T follicular helper cell (primary cell): ENCODE results near the gene PKMYT1.

Experiments
- DNase-seq: peaks from one replicate; pipeline ENCODE4 v3.0.0-alpha.2; 2020; ENCODE audit warnings: low read depth

Gene PKMYT1

DNA sequence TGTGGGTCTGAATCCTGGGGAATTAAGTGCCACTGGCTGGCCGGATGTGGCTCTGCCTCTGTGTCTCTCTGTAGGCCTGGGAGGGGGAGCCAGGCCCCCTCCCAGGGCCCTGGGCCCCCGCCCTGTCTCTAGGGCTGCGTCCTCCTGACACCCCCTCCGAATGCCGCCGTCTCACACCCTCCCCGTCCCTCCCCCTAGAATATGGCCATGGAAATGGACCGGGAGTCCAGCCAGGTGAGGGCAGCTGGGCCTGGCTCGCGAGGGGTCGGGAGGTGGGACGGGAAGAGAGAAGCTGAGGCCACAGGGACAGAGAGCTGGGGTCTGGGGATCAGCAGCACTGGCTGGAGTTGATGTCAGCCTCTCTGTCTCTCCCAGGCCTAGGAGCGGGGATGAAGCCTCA lies 16.1 kb upstream of the PKMYT1 start:
- no peak for DNase-seq

DNA sequence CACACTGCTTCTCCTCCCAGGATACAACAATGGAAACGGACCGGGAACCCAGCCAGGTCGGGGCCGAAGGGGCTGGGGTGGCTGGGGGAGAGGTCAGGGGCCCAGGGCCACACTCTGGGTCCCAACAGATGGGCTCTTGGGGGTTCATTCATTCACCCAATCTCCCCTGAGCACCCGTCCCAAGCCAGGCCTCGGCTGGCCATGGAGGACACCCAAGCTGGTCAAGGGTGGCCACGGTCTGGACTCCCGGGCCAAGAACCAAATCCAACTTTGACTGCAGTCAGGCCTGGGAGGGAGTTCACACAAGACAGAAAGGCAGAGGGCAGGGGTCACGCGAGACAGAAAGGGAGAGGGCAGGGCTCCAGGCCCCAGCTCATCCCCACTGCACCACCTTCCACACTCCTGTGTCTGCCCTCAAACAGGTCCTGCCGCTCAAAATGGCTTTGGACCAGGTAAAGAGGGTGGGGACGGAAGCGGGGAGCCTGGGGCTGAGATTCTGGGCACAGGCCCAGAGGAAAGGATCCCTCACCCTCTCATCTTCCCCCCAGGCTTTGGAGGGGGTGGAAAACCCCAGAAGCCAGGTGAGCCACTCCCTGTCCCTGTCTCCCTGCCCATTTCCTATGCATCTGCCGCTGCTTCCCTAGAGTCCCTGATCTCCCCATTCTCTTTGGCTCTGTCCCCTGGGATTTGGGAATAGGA lies 12.3 kb upstream of the PKMYT1 start:
- no peak for DNase-seq

DNA sequence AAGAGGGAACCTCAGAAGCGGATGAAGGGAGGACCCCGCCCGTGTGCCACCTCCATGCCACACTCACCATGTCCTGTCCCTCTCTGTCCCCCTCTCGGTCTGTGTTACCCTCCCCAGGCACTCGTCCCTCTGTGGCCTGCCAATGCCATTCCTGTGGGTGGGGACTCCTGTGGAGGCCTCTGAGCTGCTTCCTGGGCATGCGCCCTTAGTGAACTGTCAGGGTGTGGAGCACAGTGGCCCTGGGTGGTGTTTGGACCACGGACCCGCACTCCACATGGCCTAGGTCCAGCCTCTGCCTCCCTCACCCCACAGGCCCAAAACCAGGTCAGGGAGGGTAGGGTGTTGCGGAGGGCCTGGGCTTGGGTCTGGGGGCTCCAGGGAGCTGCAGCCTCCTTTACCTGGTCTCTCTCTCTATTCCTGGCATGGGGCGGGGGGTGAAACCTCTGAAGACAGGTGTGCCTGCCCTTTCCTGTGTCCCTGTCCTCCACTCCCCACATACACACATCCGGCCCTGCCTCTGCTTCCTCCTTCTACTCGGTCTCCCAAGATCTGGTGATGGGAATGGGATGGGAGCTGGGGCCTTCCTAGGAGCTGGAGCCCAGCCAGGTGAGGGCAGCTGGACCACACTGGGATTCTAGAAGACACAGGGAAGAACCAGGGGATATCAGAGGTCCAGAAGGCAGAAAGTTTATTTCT lies 11.5 kb upstream of the PKMYT1 start:
- no peak for DNase-seq

DNA sequence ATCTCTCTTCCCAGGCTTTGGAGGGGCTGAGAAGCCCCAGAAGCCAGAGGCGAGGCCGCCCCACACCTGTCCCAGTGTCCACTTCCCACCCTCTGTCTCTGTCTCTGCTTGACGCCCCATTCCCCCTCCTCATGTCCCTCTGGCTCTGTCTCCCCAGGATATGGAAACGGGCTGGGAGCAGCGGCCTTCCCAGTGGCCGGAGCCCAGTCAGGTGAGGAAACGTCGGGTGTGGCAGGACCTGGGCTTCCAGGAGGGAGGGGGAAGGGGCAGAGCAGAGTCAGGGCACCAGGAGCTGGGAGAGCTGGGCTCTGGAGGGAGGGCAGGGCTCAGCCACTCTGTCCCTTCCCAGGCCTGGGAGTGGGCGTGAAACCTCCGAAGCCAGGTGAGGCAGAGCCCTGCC lies 10.6 kb upstream of the PKMYT1 start:
- DNase-seq: no peak

DNA sequence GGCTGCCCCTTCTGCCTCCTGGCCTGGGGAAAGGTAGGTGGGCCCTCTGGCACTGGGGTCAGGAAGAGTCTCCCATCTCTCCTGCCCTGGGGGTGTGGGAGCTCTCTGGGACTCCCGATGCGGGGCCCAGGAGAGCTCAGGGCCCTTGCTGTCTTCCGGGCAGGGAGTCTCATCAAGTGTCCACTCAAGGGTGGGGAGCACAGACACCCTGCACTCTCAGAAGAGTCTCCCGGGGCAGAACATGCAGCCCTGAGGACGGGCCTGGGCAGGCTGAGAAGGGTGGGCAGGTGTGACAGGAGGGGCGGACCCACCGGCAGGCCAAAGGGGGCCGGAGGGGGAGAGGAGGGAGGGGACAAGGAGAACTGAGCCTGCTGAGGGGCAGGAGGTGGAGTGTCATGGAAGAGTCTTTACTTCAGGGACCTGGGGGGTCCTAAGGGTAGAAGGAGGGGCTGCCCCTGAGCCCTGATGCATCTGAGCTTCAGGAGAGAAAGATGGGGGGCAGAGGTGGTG lies 8.4 kb upstream of the PKMYT1 start:
- no peak for DNase-seq

DNA sequence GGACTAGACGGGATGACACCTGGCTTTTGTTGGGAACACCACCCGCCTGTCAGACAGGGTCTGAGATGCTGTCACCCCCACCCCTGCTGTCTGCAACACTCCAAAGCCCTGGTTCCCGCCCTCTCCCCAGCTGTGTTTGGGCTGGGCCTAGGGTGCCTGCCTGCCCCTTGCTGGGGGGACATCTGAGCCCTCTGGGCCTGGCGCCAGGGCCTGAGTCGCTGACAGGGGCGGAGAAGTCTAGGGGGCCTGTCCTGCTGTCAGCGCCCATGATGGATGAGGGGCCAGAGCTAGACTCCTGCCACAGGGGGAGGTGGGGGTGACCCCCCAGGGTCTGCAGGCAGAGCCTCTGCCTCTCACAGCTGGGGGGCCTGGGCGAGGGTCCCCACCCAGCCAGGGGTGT lies 7.6 kb upstream of the PKMYT1 start:
- DNase-seq: no peak

DNA sequence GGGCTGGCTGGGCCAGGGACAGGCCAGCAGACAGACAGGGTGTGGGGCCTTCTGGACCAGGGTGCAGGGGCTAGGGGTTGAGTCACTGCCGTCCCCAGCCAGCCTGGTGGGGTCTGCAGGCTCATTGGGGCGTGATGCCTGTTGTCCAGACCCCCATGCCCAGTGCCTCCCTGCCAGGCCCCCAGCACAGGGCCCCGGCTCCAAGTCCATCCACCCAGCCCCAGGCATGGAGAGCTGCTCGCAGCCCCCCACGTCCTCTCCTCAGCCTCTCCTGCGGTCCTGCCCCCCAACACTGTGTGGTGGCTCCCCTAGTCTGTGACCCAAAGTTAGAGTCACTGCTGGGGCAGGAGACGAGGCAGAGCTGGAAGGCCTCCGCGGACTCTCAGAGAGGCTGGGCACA lies 7.0 kb upstream of the PKMYT1 start:
- no peak for DNase-seq

DNA sequence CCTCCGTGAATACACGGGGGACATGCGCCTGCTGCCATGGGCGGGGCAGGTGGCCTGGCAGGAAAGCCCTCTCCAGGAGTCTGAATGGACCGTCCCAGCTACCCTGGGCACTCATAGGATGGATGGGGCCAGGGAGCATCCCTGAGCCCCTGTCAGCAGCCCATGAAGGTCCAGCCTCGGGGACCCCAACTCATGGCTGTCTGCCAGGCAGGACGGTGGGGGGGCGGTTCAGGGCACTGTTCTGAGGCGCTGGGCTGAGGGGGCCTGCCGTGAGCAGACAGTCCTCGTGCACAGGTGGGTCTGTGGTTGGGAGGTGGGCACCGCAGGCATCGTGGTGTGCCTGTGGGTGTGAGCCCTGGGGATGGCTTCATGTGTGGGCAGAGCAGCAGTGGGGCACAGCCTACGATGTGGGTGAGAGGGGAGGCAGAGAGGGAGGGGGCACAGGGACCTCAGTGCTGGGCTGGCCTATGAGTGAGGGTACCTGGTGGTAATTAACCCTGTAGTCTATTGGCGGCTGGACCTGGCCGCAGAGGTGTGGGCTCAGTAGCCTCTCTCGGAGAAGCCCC lies 6.5 kb upstream of the PKMYT1 start:
- DNase-seq: no peak

DNA sequence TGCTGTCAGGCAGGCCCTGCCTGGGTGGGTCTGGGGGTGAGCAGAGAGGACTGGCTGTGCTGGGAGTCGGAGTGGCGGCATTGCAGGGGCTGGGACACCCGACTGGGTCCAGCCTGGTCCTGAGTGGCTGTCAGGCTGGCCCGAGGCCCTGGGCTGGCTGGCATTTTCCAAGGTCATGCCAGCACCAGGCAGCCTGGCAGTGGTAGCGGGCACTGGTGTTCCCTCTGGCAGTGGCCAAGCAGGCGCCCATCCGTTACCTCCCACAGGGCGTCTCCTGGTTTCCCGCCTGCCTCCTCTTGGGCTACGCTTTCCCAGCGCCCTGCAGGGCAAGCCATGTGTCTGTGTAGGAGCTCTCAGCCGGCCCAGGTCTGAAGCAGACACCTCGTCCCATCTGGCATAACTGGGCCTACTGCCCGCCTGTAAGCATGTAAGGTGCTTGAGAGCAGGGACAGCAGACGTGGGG lies 5.7 kb upstream of the PKMYT1 start:
- no peak for DNase-seq

DNA sequence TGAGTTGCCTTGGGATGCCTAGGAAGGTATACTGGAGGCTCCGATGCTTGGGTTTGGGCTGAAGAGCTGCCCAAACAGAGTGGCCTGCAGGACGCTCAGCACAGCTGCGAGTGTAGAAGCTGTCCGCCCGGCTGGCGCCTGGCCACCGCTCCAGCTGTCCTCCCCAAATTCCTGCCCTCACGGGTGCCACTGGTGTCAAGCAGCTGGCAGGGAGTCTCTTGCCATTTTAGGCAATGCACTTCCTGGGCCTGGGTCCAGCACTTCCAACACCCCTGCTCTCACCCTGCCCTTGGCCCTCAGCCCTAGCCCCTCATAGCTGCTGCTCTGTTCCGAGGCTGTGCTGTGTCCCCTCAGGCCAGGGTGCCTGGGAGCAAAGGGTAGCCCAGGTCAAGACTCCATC lies 5.2 kb upstream of the PKMYT1 start:
- no peak for DNase-seq

DNA sequence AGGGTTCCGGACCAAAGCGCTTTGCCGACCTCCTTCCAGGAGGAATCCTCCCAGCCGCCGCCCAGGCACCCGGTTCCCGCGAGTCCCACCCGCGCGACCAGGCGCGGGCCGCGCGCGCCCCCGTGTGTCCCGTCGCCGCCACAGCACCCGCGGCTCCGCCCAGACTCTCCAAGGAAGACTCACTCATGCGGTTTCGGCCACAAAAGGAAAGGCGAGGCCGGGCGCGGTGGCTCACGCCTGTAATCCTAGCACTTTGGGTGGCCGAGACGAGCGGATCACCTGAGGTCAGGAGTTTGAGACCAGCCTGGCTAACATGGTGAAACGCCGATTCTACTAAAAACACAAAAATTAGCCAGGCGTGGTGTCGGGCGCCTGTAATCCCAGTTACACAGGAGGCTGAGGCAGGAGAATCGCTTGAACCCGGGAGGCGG lies 3.5 kb upstream of the PKMYT1 start:
- peak; percentile 38 for DNase-seq

DNA sequence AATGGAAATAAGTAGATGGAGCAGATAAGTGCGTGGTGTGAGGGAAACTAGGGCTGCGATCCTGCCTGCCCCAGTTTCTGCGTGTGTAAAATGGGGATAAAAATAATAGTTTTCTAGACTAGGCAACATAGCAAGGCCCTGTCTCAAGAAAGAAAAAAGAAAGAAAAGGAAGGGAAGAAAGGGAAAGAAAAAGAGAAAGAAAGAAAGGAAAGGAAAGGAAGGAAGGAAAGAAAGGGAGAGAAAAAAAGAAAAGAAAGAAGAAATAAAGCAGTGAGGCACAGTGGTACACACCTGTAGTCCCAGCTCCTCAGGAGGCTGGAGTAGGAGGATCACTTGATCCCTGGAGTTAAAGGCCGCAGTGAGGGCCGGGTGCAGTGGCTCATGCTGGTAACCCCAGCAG lies 2.2 kb upstream of the PKMYT1 start:
- no peak for DNase-seq

DNA sequence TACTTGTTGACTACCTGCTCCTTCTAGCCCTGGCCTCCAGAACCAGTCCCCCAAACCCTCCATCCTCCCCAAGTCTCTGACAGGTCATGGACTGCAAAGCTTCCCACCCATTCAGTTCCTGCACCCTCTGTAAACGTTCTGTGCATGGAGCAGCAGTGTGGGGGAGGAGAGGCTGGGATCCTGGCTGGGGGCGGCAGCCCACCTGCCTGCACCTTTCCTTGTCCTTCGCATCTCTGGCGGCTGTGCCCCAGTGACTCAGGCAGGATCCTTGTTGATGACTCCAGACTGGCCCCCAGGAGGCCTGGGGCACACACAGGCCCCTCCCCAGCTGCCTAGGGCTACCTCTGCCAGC lies 1.6 kb upstream of the PKMYT1 start:
- DNase-seq: no peak

DNA sequence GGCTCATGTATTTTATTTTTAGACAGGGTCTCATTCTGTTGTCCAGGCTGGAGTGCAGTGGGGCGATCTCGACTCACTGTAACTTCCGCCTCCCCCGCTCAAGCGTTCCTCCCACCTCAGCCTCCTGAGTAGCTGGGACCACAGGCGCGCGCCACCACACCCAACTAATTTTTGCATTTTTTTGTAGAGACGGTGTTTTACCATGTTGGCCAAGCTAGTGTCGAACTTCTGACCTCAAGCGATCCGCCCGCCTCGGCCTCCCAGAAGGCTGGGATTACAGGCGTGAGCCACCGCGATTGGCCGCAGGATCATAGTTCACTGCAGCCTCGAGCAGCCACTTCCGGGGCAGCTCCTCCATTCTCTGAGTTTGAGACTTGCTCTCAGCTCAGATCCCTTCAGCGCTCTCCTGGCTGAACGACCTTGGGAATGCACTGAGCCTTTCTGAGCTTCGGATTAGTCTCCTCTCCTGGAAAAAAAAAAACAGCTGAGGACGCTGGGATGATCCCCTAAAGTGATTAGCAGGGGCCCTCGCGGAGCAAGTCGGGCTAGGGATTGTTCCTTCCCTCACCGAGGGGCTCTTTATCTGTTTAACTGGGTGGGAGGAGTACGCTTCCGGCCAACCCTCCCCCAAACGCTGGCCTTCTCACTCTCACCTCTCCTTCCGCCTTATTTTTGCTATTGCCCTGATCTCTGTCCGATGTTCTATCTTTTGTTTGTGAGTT lies 1.1 kb upstream of the PKMYT1 start:
- DNase-seq: no peak

DNA sequence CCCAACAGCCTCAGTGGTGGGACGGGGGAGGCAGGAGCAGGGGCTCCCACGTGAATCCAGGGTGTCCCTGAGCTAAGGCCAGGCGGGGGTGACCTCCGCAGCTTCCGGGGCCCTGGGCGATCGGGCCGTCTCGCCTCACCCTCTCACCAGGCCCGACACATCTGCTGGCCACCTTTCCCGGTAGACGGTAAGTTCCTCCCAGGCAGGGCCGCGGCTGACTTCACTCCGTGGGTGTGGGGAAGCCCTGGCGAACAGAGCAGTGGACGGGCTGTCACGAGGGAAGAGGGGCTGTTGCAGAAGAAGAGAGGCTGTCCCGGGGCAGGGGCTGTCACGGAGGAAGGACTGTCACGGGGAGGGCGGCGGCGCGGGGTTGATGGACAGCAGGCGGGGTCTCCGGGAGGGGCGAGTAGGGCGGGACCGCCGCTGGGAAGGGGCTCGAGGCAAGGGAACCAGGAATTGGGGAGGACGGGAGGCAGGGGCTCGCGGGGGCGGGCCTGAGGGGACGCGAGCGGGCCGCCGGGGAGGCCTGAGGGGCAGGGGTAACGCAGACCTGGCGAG lies 498 bp downstream of the PKMYT1 start:
- no peak for DNase-seq

DNA sequence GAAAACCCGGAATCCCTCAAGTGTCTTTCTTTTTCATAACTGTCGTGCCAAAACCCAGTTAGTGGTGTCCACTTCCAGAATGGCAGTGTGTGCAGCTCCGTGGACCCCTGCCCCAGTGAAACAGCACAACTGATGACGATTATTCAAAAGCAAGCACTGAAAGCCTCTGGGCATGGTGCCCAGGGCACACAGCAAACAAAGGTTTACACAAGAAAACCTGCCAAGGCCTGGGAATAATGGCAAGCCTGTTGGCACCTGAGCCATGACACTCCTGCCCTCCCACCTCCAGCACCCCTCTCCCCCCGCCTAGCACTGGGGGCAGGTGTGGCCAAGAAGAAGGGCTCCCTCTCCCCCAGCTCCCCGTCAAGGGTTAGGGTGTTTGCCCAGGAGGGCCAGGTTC lies 2.8 kb downstream of the PKMYT1 start:
- no peak for DNase-seq

DNA sequence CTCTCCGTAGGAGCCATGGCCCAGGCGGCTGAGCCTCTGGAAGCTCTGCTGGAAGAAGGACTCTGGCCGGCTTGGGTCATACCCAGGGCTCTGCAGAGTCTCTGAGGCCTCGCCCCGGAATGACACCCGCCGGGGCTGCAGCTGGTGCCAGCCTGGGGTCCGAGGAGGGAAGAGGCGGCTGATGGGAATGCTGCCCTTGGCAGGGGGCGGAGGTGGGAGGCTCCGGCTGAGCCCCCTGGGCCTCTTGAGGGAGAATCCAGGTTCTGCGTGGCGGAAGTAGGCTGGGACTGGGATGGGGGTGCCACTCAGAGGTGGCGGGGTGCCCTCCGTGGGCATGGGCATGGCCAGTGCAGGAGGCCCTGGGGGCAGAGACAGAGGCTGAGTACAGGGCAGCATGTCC lies 3.6 kb downstream of the PKMYT1 start:
- no peak for DNase-seq

DNA sequence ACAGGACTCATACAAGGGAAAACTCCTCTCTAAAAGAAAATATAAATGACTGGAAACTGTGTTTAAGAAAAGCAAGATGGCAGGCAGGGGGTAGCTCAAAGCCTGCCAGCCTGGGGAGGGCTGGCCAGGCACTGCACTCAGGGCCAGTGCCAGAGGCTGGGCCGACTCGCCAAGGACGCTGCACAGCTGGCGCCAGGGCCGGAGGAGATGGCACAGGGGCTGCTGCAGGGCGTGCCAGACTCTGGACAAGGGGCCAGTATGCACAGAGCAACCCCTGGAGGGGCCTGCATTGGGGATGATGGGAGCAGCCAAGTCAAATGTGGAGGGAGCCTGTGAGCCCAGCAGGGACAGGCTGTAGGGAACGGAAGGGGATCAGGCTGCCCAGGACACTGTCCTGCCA lies 4.0 kb downstream of the PKMYT1 start:
- DNase-seq: no peak

DNA sequence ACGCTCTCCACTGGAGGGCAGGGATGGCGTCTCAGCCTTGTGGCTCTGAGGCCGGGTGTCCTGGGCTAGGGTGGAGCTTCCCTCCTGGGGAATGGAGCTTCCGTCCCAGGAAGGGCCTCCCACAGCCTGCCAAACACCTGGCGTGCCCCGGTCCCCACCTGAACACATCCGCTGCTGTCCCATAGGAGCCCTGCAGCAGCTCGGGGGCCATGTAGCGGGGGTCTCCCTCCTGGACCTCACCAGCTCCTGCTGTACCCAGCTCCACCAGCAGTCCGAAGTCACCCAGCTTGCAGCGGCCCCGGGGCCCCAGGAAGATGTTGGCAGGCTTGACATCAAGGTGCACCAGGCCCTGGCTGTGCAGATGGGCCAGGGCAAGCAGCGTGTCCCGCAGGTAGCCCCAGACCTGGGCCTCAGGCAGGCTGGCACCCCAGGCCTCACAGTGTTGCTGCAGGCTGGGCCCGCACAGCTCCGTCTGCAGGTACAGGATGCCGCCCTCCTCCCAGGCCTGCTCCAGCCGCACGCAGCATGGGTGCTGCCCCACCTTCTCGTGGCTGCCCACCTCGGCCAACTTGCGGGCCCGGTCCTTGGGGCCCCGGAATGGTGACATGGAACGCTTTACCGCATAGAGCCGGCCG lies 5.0 kb downstream of the PKMYT1 start:
- no peak for DNase-seq

DNA sequence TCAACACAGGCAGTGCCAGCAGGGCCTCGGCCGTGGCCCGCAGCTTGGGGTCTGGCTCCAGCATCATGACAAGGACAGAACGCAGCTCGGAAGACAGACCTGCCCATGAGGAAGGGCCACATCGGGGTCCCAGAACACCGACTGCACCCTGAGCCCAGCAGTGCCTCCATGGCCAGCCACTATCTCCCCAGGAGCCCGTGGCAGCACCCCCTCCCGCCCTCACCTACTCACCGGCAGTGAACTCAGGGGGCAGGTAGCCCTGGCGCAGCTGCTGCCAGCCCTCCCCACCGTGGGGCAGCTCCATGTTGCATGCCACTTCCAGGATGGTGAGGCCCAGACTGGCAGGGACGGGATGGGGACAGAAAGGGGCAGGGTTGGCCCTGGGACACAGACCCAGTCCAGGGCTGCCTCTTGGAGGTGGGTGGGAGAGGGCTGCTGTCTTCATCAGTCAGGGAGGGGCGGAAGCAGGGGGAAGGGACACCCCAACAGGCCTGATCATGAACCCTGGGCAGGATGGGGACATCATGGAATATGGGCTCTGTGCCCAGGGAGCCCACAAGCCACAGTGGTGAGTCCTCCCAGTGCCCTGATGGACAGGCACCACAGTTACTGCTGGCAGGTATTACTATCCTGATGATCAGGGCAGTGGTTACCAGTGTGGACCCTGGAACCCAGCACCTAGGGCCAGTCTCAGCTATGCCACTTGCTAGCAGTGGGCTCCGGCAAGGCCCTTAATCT lies 5.8 kb downstream of the PKMYT1 start:
- DNase-seq: no peak
